Stimulated activated CD4-positive, alpha-beta T cell treated with anti-CD3 and anti-CD28 coated beads, Interleukin-12 subunit alpha, Interleukin-12 subunit beta, amount 100 ng/mL, for 4 hours (primary cell): Measurements from ENCODE around the gene MAEA.

Experiments used
- DNase-seq: peaks from one replicate; pipeline ENCODE4 v3.0.0-alpha.2; 2020

Gene MAEA

GRCh38 chr4:1289207-1290164 lies at the start of gene MAEA:
TSS of gene MAEA (plus strand) at chr4:1289891. CDS start at chr4:1289914, 23 bp downstream.
- DNase-seq, result peak; percentile 94

- no peak for DNase-seq
These were observed 49.8 kb upstream of the MAEA start for GRCh38 chr4:1239950-1240307.

GRCh38 chr4:1240721-1241465 lies 48.8 kb upstream of the MAEA start:
- DNase-seq, result no peak

- DNase-seq, result no peak
These were observed 48.2 kb upstream of the MAEA start for GRCh38 chr4:1241466-1241935.

GRCh38 chr4:1241936-1242505 lies 47.7 kb upstream of the MAEA start:
- DNase-seq, result no peak

DNA sequence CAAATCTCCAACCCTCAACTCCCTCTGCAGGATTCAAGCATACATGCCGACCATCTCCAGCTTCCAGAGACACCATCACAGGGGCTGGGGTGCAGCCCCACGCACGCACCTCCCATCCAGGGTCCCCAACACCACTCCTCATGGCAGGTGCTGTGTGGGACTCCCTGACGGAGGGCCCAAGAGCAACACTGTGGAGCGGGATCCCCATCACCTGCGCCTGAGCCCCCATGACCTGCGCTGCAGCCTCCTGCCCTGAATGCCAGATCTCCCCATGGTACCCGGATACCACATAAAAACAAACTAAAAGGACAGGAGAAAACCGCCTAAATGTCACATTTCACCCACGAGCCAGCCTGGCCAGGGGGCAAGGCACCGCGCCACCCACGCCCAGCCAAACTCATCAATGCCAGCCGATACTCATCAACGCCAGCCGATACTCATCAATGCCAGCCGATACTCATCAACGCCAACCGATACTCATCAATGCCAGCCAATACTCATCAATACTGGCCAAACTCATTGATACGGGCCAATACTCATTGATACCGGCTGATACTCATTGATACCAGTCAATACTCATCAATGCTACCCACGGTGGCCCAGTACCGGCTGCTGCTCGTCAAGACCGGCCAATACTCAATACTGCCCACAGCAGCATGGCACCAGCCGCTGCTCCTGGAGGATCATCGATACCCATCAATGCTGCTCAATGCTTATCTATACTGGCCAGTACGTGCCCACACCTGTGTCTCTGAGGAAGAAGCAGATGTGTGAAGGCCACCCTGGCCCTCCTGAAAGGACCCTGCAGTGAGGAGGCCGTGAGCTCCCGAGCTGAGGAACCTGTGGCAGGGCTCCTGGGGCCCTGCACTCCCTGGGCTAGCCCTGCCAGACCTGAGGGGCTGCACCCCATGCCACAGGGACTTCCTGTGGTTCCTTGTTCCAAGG lies 46.9 kb upstream of the MAEA start:
- DNase-seq, result no peak

- DNase-seq, result no peak
These were observed 46.1 kb upstream of the MAEA start for GRCh38 chr4:1243451-1244080.

DNA sequence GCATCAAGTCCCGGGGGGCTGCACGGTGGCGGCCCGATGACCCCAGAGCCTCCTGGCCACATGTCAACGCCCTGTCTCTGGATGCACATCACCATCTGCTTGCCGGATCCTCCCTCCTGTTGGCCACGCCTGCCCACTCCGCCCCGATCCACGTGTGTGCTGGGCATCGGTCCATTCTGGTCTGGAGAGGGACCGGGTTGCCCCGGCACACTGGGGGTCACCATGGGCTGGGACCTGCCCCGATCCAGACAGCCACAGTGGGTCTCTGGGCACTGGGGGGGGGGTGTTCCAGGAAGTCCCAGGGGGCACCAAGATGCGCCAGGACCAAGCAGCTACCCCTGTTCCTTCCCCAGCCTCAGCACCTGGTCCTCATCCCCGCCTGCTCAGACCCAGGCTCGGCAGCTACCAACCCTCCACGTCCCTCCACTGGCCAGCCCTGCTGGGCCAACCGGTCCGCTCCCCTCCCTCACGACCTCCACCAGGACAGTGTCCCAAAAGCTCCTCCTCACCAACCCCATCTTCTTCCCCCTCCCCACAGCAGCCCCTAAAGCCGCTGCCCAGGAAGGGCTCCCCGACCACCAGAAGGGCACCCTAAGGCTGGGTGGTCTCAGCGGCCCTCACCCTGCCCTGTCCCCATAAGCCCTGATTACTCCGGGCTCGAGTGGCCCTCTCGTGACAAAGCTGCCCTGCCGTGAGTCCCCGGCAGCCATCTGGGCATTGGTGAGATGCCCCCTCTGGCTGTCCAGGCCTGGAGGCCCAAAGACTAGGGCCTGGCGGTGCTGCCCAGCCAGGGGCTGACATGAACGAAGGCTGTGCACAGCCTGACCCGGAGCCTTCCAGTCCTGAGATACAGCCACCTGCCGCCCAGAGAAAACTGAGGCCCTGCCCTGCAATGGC lies 45.4 kb upstream of the MAEA start:
- no peak for DNase-seq

DNA sequence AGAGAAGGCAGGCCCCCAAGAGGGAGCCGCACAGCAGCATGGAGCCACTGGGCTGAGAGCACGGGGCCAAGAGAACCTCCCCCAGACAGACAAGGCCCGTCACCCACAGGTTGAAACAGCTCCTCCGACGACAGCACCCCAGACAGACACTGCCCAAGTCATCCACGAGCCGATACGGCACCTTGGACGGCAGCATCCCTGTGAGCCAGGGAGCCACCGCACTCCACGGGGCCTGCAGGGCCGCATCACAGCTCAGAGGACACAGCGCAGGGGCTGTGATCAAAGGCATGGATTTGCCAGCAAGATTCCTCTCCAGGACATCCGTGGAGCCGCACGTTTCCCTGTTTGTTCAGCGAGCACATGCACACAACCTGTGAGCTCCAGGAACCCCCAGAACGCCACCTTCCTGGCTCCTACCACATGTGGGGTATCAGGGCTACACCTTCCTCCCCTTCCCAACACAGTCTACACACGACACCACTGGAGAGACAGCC lies 44.7 kb upstream of the MAEA start:
- DNase-seq, result no peak

GRCh38 chr4:1245481-1246051 lies 44.1 kb upstream of the MAEA start:
- no peak for DNase-seq

- no peak for DNase-seq
These were observed 43.4 kb upstream of the MAEA start for GRCh38 chr4:1246111-1246881.

- DNase-seq, result no peak
These were observed 42.5 kb upstream of the MAEA start for GRCh38 chr4:1246901-1247863.

DNA sequence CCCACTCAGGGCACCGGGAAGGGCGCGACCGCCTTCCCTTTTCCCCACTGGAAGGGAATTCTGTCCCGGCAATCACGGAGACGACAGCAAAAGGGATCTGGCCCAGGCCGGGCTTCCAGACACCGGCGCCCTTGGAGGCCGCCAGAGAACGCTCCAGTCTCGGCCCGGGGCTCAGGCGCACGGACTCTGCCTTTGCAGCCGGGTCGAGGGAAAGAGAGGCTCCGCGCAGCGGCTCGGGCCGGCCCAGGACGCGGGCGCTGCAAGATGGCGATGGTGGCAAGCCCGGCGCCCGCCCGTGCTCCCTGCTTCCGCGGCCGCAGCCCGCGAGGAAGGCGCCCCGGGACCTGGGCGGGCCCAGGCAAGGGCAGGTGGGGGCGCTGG lies 41.8 kb upstream of the MAEA start:
- no peak for DNase-seq

DNA sequence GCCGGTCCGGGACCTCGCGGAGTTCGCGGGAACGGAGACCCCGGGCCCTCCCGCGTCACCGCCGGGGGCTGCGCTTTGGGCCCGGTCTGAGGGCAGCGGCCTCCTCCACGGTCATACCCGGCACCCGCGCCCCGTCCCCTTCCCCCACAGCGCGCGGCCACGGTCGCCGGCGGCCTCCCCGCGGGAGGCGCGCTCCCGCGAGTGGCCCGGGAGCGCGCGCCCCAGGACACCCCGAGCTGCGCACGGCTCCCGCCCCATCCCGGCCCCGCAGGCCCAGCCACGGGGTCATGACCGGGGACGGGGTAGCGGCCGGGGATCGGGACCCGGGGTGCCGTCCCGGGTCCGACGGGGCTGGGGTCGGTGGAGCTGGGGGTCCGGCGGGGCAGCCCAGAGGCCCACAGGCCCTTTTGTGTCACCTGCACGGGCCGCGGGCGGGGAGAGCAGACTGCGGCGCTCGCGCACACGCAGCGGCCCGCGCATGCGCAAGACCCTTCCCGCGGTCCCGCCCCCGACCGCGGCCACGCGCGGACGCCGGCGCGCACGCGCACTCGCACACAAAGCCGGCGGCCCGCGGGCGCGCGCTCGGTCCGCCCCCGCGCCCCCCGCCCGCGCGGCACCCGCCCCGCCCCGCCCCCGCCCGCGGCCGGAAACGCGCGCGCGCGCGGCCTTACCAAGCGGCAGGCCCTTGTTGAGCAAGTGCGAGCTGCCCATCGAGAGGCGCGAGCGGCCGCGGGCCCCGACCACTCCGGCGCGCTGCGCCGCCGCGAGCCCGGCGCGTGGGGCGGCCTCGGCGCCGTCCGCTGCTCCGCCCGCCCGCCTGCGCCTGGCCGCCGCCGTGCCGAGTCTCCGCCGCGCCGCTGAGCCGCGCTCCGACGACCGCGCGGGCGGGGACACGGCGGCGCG lies 41.2 kb upstream of the MAEA start, which contains the start of gene CTBP1:
Gene CTBP1 (minus strand): TSS at position 886 of the 903 bp plus-strand sequence. CDS start 7,799 bp downstream, outside the sequence.
- DNase-seq, result peak; percentile 81

GRCh38 chr4:1249148-1249730 lies 40.5 kb upstream of the MAEA start:
- DNase-seq, result peak; percentile 83

DNA sequence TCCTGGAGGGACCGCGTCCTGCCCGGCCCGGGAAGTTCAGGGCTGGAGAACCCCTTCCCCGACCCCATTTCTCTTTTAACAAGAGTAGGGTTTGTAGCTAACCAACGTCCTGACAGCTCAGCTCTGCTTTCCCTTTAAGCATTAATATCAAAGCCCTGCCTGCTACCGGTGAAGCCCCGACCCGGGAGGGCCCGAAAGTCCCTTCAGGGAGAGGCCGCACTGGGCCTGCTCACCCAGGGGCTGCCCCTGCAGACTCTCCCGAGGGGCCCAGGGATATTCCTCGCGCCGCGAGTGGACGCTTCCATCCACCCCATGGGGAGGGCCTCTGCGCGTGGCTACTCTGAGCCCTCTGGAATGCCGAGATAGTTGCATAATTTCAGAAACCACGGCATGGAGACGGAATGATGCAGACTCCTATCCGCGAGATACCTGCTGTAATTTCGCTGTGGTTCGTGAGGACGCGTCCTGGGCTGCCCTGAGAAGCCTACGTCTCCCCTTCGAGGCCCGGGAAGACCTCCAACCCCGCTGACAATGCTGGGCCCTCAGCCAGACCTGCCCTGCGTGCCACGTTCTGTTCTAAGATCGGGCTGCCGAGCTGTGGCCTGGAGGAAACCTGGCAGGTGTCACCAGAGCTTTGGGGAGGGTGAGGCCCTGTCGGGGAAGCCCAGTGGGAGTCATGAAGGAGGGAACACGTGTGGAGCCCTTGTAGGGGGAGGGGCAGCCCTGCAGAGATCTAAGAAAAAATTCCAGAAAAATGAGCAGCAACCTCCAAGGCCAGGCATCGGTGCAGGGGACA lies 39.8 kb upstream of the MAEA start:
- DNase-seq, result peak; percentile 51
